ENCODE data around the gene ALOXE3.

Gene ALOXE3

GRCh38 chr17:8153957-8154607 lies 35.8 kb upstream of the ALOXE3 start:
- peak; percentile 93 to 94 for DNase-seq

- DNase-seq = peak; percentile 57 to 58
These were observed 35.2 kb upstream of the ALOXE3 start for GRCh38 chr17:8153525-8153956.

- DNase-seq = peak in 1 of 2 donors; percentile 28
These were observed 34.7 kb upstream of the ALOXE3 start for GRCh38 chr17:8153031-8153451.

- peak; percentile 92 to 93 for DNase-seq
These were observed 33.9 kb upstream of the ALOXE3 start, which contains the start of gene PER1 for GRCh38 chr17:8152112-8152775. TSS of gene PER1 (minus strand) at chr17:8152404. CDS start at chr17:8150706, 1,698 bp downstream.

GRCh38 chr17:8151641-8152111 lies 33.4 kb upstream of the ALOXE3 start:
- DNase-seq = no peak

- peak; percentile 92 to 93 for DNase-seq
These were observed 32.9 kb upstream of the ALOXE3 start for GRCh38 chr17:8151120-8151640.

- peak in 1 of 2 donors; percentile 19 for DNase-seq
These were observed 32.1 kb upstream of the ALOXE3 start for GRCh38 chr17:8150194-8151119.

GRCh38 chr17:8149419-8150193 lies 31.3 kb upstream of the ALOXE3 start:
- peak in 1 of 2 donors; percentile 17 for DNase-seq

GRCh38 chr17:8148560-8148959 lies 30.2 kb upstream of the ALOXE3 start:
- DNase-seq = no peak

GRCh38 chr17:8147805-8148404 lies 29.6 kb upstream of the ALOXE3 start:
- DNase-seq = peak in 1 of 2 donors; percentile 9

GRCh38 chr17:8147141-8147804 lies 29.0 kb upstream of the ALOXE3 start:
- peak in 1 of 2 donors; percentile 8 for DNase-seq

- peak in 1 of 2 donors; percentile 10 for DNase-seq
These were observed 28.2 kb upstream of the ALOXE3 start for GRCh38 chr17:8146381-8147140.

GRCh38 chr17:8145811-8146210 lies 27.5 kb upstream of the ALOXE3 start:
- peak in 1 of 2 donors; percentile 13 for DNase-seq

GRCh38 chr17:8144401-8145231 lies 26.3 kb upstream of the ALOXE3 start:
- peak in 1 of 2 donors; percentile 23 for DNase-seq

- DNase-seq = peak in 1 of 2 donors; percentile 32
These were observed 25.5 kb upstream of the ALOXE3 start for GRCh38 chr17:8143581-8144400.

- DNase-seq = peak in 1 of 2 donors; percentile 28
These were observed 24.7 kb upstream of the ALOXE3 start for GRCh38 chr17:8142887-8143580.

- DNase-seq = peak in 1 of 2 donors; percentile 23
These were observed 24.0 kb upstream of the ALOXE3 start for GRCh38 chr17:8142158-8142886.
